Gastroesophageal sphincter (tissue), 3 donors: ENCODE measurements around the gene ILF3.

ENCODE experiments used
- EP300 ChIP-seq: sonication (generic); formaldehyde crosslinking; IDR thresholded peaks from one replicate; pipeline ENCODE4 v1.6.1; 2017; ENCODE audit warnings: antibody characterized with exemption, mild to moderate bottlenecking
- POLR2A ChIP-seq, 2 donors: fragments of 450-650 bp; IDR thresholded peaks; one replicate each; pipeline ENCODE4 v1.6.1; 2017; ENCODE audit warnings: antibody characterized with exemption in 2 of 2, mild to moderate bottlenecking in 2 of 2, moderate library complexity in 1 of 2
- TF ChIP-seq, protein P1 (sequence below), 4 experiments: fragments of 200-600 bp in 2 of 4; fragments of 450-650 bp in 2 of 4; sonication (generic) in 1 of 4; IDR thresholded peaks; one replicate each; pipeline ENCODE4 v1.5.1; 2017 to 2019; ENCODE audit warnings: antibody characterized with exemption in 4 of 4, mild to moderate bottlenecking in 2 of 4, moderate library complexity in 2 of 4

DNA sequence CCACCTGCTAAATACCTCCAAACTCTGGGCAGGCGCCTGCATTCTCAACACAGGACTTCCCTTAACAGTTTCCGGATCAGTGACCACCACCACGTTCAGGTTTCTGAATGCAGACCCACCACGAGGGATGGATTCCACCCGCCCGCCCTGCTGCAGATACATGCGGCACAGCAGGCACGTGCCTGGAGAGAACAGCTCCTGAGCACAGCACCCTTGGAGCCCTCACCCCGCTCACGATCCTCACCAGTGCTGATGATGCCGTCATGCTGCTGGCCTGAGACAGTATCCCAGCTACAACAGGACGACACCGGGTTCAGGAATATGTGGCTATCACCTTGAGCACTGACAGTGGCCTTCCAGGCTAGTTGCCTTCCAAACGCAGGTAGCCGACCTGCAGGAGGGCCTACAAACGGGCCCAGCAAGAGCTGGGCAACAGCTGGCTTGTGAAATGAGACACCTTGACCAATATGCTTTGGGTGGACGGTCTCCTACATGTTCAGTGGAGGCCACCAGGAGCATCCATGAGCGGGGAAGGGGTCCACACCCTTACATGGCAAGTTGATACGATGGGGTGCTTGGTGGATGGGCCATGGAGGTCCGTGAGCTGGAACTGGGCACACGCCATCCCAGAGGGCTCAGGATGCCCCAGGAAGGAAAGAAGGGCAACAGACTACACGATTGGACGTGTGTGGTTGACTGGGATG lies 37.2 kb downstream of the ILF3 start:
- no peak for TF ChIP-seq POLR2A (IDR thresholded peaks at IDR 0.05)
- TF ChIP-seq, protein P1, sequence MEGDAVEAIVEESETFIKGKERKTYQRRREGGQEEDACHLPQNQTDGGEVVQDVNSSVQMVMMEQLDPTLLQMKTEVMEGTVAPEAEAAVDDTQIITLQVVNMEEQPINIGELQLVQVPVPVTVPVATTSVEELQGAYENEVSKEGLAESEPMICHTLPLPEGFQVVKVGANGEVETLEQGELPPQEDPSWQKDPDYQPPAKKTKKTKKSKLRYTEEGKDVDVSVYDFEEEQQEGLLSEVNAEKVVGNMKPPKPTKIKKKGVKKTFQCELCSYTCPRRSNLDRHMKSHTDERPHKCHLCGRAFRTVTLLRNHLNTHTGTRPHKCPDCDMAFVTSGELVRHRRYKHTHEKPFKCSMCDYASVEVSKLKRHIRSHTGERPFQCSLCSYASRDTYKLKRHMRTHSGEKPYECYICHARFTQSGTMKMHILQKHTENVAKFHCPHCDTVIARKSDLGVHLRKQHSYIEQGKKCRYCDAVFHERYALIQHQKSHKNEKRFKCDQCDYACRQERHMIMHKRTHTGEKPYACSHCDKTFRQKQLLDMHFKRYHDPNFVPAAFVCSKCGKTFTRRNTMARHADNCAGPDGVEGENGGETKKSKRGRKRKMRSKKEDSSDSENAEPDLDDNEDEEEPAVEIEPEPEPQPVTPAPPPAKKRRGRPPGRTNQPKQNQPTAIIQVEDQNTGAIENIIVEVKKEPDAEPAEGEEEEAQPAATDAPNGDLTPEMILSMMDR (IDR thresholded peaks at IDR 0.05), result no peak
- no peak for TF ChIP-seq EP300
